ENCODE results near the gene GPR4.

Gene GPR4

GRCh38 chr19:45584332-45585157 is 17.5 kb downstream of the GPR4 start, which contains the start of gene OPA3:
Gene OPA3, minus strand, starts transcription at chr19:45584802. Its CDS starts 38 bp downstream, at chr19:45584764.
- no peak within 1 kb of the TSS for H3K4me3 ChIP-seq (IDR thresholded peaks at IDR 0.05; ENCODE audit: insufficient read depth, low read depth, low read length)
- peak within 1 kb of the TSS; percentile 96 for H3K4me2 ChIP-seq
- no peaks in the 10 kb centered on the region for H4K20me1 ChIP-seq (ENCODE audit: insufficient read depth)
- H3K27me3 ChIP-seq (ENCODE audit: insufficient read depth, low read depth) = peaks cover 8% of the 10 kb centered on the region; the same call in 1 of the 2 replicates
- TF ChIP-seq CTCF (conservative IDR thresholded peaks at IDR 0.05; ENCODE audit: low read depth, low read length) = peak; percentile 46; the same call in 1 of the 2 replicates
- H3K36me3 ChIP-seq (ENCODE audit: insufficient read depth) = no peaks in the 10 kb centered on the region
- peaks cover 22% of the 10 kb centered on the region for H3K4me1 ChIP-seq (ENCODE audit: low read depth, poor library complexity, severe bottlenecking)
- H2AFZ ChIP-seq (ENCODE audit: low read depth) = peak within 1 kb of the TSS; percentile 94
- H3K27ac ChIP-seq = peak within 1 kb of the TSS; percentile 78
- peaks cover 22% of the 10 kb centered on the region for H3K79me2 ChIP-seq (ENCODE audit: insufficient read depth, low read depth)
- peak within 1 kb of the TSS; percentile 75 for H3K9ac ChIP-seq

DNA sequence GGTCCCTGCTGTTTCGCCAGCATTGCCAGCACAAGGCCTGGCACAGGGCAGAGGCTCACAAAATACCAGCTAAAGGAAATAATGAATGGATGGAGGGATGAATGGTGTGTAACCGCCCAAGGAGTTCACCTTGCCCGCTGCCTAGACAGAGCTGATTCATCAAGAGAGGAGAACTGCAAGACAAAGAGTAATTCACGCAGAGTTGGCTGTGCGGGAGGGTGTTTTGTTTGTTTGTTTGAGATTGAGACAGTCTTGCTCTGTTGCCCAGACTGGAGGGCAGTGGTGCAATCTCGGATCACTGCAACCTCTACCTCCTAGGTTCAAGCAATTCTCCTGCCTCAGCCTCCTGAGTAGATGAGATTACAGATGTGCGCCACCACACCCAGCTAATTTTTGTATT is 20.4 kb downstream of the GPR4 start:
- Histone ChIP-seq H3K4me3 (IDR thresholded peaks at IDR 0.05; ENCODE audit: insufficient read depth, low read depth, low read length) (no peak overlapping the region), H3K4me2 (no peak overlapping the region), H3K27ac (no peak overlapping the region), H3K27me3 (ENCODE audit: insufficient read depth, low read depth) (no peaks in the 10 kb centered on the region), H3K9ac (no peak overlapping the region), H4K20me1 (ENCODE audit: insufficient read depth) (no peaks in the 10 kb centered on the region), H3K4me1 (ENCODE audit: low read depth, poor library complexity, severe bottlenecking) (peaks cover 49% of the 10 kb centered on the region), H2AFZ (ENCODE audit: low read depth) (no peak overlapping the region), H3K36me3 (ENCODE audit: insufficient read depth) (no peaks in the 10 kb centered on the region), H3K79me2 (ENCODE audit: insufficient read depth, low read depth) (peaks cover 27% of the 10 kb centered on the region)
- TF ChIP-seq CTCF (conservative IDR thresholded peaks at IDR 0.05; ENCODE audit: low read depth, low read length) = no peak

- Histone ChIP-seq H3K4me1 (ENCODE audit: low read depth, poor library complexity, severe bottlenecking) (peaks cover 70% of the 10 kb centered on the region), H2AFZ (ENCODE audit: low read depth) (no peak overlapping the region), H3K4me2 (no peak overlapping the region), H3K79me2 (ENCODE audit: insufficient read depth, low read depth) (peaks cover 28% of the 10 kb centered on the region), H3K9ac (no peak overlapping the region), H3K27ac (no peak overlapping the region), H3K4me3 (IDR thresholded peaks at IDR 0.05; ENCODE audit: insufficient read depth, low read depth, low read length) (no peak overlapping the region), H3K36me3 (ENCODE audit: insufficient read depth) (no peaks in the 10 kb centered on the region), H3K27me3 (ENCODE audit: insufficient read depth, low read depth) (no peaks in the 10 kb centered on the region), H4K20me1 (ENCODE audit: insufficient read depth) (no peaks in the 10 kb centered on the region)
- TF ChIP-seq CTCF (conservative IDR thresholded peaks at IDR 0.05; ENCODE audit: low read depth, low read length) = no peak
These were observed 23.2 kb downstream of the GPR4 start for GRCh38 chr19:45578861-45579260.

- Histone ChIP-seq H3K9ac (no peak overlapping the region; the same call in 1 of the 2 replicates), H3K27me3 (ENCODE audit: insufficient read depth, low read depth) (no peaks in the 10 kb centered on the region), H3K4me2 (peak overlapping the region; percentile 47), H3K79me2 (ENCODE audit: insufficient read depth, low read depth) (peaks cover 23% of the 10 kb centered on the region; the same call in 1 of the 2 replicates), H3K4me1 (ENCODE audit: low read depth, poor library complexity, severe bottlenecking) (peaks cover 62% of the 10 kb centered on the region), H4K20me1 (ENCODE audit: insufficient read depth) (no peaks in the 10 kb centered on the region), H3K4me3 (IDR thresholded peaks at IDR 0.05; ENCODE audit: insufficient read depth, low read depth, low read length) (no peak overlapping the region), H3K27ac (peak overlapping the region; percentile 40; the same call in 1 of the 2 replicates), H2AFZ (ENCODE audit: low read depth) (no peak overlapping the region), H3K36me3 (ENCODE audit: insufficient read depth) (no peaks in the 10 kb centered on the region)
- no peak for TF ChIP-seq CTCF (conservative IDR thresholded peaks at IDR 0.05; ENCODE audit: low read depth, low read length)
These were observed 24.7 kb downstream of the GPR4 start for GRCh38 chr19:45577111-45577905.

Measured in KMS-11 (cell line).